DOHH2 (cell line): ENCODE data around the gene ZNF135.

Source experiments
- EZH2phosphoT487 ChIP-seq: fragments of 200-600 bp; sonication (generic); IDR thresholded peaks from 2 replicates; pipeline ENCODE4 v1.6.1; 2017; ENCODE audit warnings: borderline replicate concordance, mild to moderate bottlenecking, antibody characterized with exemption, low read length, moderate library complexity, mixed read lengths
- TF ChIP-seq, protein P1 (sequence below): fragments of 200-600 bp; sonication (generic); IDR thresholded peaks from one replicate; pipeline ENCODE4 v1.5.1; 2014; ENCODE audit warnings: antibody characterized with exemption, mild to moderate bottlenecking, low read depth, low read length; ENCODE audit not compliant: poor library complexity, severe bottlenecking

GRCh38 chr19:58044886-58045285 is 14.2 kb upstream of the ZNF135 start:
- TF ChIP-seq, protein P1, sequence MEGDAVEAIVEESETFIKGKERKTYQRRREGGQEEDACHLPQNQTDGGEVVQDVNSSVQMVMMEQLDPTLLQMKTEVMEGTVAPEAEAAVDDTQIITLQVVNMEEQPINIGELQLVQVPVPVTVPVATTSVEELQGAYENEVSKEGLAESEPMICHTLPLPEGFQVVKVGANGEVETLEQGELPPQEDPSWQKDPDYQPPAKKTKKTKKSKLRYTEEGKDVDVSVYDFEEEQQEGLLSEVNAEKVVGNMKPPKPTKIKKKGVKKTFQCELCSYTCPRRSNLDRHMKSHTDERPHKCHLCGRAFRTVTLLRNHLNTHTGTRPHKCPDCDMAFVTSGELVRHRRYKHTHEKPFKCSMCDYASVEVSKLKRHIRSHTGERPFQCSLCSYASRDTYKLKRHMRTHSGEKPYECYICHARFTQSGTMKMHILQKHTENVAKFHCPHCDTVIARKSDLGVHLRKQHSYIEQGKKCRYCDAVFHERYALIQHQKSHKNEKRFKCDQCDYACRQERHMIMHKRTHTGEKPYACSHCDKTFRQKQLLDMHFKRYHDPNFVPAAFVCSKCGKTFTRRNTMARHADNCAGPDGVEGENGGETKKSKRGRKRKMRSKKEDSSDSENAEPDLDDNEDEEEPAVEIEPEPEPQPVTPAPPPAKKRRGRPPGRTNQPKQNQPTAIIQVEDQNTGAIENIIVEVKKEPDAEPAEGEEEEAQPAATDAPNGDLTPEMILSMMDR: no peak
- no peak for TF ChIP-seq EZH2phosphoT487
